Activated T-helper 1 cell treated with anti-CD3 and anti-CD28 coated beads, Interleukin-2, amount 50 U/mL, for 16 hours (primary cell): Measurements from ENCODE around the gene IGFALS.

Experiments used
- DNase-seq, 2 donors: peaks; one replicate each; pipeline ENCODE4 v3.0.0-alpha.2; 2020; ENCODE audit warnings: low read depth in 1 of 2, low spot score in 1 of 2

Gene IGFALS

GRCh38 chr16:1767116-1767994 is 26.1 kb downstream of the IGFALS start:
- DNase-seq: no peak

DNA sequence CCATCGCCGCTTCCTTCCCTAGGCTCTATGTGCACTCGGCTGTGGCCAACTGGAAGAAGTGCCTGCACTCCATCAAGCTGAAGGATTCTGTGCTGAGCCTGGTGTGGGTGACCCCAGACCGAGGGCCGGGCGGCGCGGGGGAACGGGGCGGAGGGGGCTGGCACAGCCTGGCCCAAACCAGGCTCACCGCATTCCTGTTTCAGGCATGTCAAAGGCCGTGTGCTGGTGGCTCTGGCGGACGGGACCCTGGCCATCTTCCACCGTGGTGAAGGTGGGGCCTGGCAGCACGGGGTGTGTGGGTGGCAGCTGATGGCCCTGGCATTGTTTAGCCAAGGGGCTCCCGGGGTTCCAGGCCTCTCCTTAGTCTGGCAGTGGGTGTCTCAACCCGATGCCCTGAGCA is 26.8 kb downstream of the IGFALS start:
- no peak for DNase-seq

DNA sequence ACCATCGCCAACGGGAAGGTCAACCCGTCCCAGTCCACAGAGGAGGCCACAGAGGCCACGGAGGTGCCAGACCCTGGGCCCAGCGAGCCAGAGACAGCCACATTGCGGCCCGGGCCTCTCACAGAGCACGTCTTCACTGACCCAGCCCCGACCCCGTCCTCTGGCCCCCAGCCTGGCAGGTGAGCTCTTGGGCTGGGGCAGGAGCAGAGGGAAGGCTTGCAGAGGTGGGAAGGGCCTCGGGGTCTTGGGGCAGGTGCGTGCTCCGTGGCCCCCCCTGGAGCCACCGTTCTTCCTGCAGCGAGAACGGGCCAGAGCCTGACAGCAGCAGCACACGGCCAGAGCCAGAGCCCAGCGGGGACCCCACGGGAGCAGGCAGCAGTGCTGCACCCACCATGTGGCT is 27.3 kb downstream of the IGFALS start:
- no peak for DNase-seq

GRCh38 chr16:1765826-1766225 is 27.7 kb downstream of the IGFALS start:
- no peak for DNase-seq

- DNase-seq: no peak
Measured at GRCh38 chr16:1764971-1765370, 28.5 kb downstream of the IGFALS start.

- DNase-seq: no peak
Measured at GRCh38 chr16:1763521-1764511, 29.7 kb downstream of the IGFALS start.

GRCh38 chr16:1762879-1763520 is 30.5 kb downstream of the IGFALS start:
- no peak for DNase-seq

- DNase-seq: no peak
Measured at GRCh38 chr16:1762196-1762878, 31.2 kb downstream of the IGFALS start.

- DNase-seq: no peak
Measured at GRCh38 chr16:1761751-1762150, 31.8 kb downstream of the IGFALS start.

- no peak for DNase-seq
Measured at GRCh38 chr16:1760911-1761310, 32.6 kb downstream of the IGFALS start.

GRCh38 chr16:1759511-1759910 is 34.0 kb downstream of the IGFALS start:
- no peak for DNase-seq

GRCh38 chr16:1758923-1759322 is 34.6 kb downstream of the IGFALS start:
- no peak for DNase-seq

- no peak for DNase-seq
Measured at GRCh38 chr16:1757714-1758461, 35.6 kb downstream of the IGFALS start.

GRCh38 chr16:1754204-1754603 is 39.3 kb downstream of the IGFALS start:
- no peak for DNase-seq

GRCh38 chr16:1752853-1753252 is 40.7 kb downstream of the IGFALS start:
- no peak for DNase-seq

GRCh38 chr16:1751946-1752345 is 41.6 kb downstream of the IGFALS start:
- no peak for DNase-seq

DNA sequence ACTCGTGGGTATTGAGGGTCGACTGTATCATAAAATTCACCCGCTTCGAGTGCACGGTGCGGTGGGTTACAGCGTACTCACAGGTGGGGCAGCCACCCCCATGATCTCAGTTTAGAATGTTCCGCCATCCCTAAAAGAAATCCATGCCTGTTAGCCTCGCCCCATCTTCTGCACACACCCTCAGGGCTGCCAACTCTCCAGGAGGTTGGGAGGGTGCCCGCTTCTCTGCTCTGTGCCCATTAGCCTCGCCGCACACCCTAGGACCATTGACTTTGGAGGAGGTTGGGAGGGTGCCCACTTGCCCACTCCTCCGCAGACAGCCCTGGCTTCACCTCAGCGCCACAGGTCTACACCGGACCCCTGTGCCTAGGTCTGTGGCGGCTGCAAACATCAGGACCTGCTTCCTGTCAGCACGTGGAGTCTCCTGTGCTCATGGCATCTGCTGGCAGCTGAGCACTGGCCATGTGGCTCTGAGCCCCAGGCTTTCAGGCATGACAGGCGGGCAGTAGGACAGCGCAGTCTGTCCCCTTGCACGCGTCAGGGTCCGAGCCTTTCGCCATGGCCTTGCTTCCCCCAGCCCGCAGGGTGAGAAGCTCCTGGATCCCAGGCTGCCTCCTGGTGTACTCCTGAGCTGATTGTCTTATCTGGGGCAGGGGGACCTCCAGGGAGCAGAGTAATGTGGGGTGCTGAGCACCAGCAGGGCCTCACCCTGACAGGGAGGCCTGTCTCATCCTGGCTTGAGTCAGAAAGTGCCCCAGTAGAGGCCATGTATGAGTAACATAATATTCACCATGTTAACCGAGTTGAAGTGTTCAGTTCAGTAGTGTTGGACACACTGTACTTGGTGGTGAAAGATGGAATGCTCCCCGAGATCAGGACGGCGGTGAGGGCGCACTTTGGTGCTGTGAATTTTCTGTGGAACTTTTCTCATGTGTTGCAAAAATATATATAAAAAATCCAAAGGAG is 44.1 kb downstream of the IGFALS start:
- no peak for DNase-seq

DNA sequence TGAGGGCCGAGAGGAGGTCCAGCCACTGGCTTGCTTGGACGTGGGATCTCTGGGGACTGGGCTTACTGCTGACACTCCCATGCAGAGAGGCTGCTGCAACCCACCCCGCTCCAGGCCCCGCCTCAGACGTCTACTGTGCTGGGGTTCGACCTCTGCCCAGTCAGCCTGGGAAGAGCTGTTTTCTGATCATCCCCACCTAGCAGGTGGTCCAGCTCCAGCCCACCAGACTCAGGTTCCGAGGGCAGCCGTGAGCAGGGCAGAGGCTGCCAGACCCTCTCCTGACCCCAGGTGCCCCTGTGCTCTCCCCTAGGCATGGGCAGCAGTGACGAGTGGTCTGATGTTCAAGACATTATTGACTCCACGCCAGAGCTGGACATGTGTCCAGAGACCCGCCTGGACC is 45.6 kb downstream of the IGFALS start:
- no peak for DNase-seq

DNA sequence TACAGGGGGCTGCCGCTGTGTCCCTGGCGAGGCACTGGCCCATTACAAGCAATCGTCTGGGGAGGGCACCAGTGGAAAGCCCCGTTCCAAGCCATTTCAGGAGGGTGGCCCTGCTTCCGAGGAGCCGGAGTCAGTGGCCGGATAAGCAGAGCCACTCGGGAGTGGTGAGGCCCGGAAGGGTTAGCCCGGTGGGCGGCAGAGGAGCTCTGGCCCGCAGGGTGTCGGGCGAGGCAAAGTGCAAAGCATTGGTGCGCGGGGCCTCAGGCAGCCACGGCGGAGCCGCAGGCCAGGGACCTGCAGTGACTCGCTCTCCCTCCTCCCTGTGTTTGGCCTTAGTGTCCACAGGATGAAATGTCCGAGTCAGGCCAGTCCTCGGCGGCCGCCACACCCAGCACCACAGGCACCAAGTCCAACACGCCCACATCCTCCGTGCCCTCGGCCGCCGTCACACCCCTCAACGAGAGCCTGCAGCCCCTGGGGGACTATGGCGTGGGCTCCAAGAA is 46.8 kb downstream of the IGFALS start:
- DNase-seq: no peak
